ENCODE results near the gene RNF213.
"Not testable (repeated sequence)": the region's sequence is repeated elsewhere in the genome, so short reads cannot be mapped to it uniquely, and the experiment has no call there.

RNF213 gene

DNA sequence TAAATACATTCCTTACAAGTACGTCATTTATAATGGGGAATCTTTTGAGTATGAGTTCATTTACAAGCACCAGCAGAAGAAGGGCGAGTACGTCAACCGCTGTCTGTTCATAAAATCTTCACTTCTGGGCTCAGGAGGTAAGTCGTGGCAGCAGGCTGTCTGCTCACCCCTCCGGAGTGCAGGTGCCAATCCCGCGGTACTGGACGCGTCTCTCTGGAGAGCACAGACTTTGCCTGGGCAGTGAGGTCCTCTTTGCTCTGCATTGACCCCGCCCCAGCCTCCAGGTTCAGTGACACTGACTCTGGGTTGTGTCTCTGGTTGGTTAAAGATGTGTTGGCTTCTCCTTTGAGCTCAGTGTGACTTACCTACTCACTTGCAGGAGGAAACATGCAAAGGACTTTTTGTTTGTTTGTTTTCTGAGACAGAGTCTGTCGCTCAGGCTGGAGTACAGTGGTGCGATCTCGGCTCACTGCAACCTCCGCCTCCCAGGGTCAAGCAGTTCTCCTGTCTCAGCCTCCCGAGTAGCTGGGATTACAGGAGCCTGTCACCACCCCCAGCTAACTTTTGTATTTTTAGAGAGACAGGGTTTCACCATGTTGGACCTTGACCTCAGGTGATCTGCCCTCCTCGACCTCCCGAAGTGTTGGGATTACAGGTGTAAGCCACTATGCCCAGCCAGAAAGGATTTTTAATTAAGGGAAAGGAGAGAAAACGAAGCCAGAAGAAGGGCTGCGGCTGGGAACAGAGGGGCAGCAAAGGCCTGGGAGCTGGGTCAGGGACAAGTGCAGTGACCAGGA is 31.2 kb downstream of the RNF213 start:
- DNase-seq (ENCODE audit: low read depth in 4 of 4, low spot score in 1 of 4): no peak

DNA sequence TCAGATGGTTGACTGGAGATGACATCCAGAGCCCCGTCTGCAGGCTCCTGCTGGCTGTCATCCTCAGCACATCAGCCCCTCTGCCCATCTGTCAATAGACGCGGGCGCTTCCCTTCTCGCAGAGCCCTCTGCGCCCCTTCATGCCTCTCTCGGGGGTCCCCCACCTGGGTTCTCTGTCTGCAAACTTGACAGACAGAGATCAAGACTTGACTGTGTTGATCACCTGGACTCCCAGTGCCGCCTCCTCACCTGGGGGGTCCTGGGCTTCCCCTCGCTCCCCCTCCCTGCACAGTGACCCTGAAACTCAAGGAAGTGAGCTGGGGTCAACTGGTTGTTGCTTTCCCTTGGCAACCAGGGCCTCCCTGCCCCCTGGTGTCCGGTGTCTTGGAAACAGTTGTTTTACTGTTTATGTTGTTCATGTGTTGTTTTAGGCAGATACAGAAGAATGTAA is 31.9 kb downstream of the RNF213 start:
- DNase-seq (ENCODE audit: low read depth in 4 of 4, low spot score in 1 of 4): no peak

DNA sequence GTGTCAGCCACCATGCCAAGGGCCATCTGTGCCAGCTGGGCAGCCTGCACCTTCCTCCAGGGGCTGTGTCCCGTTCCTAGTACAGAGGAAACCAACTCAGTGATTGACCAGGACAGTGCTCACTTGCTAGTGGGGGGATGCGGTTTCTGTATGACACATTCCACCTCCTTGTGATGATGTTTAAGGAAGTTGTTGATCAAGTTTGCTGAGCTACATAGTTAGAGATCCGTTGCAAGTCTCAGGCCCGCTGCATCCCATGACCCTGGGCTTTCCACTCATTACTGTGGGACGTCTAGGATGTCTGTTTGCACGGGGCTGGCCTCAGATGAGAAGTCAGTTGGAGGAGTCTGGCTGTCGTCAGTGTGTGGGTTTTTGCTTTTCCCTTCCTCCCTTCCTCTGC is 33.6 kb downstream of the RNF213 start:
- DNase-seq (ENCODE audit: low read depth in 4 of 4, low spot score in 1 of 4): no peak

DNA sequence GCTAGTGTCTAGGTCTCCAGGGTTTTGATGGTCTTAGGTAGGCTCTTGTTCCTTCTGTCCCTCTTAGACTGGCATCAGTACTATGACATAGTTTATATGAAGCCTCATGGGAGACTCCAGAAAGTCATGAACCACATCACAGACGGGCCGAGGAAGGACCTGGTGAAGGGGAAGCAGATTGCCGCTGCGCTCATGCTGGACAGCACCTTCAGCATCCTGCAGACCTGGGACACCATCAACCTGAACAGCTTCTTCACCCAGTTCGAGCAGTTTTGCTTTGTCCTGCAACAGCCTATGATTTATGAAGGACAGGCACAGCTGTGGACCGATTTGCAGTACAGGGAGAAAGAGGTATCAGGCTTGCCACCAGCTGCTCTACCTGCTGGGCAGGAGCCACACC is 34.0 kb downstream of the RNF213 start:
- DNase-seq (ENCODE audit: low read depth in 4 of 4, low spot score in 1 of 4): no peak

DNA sequence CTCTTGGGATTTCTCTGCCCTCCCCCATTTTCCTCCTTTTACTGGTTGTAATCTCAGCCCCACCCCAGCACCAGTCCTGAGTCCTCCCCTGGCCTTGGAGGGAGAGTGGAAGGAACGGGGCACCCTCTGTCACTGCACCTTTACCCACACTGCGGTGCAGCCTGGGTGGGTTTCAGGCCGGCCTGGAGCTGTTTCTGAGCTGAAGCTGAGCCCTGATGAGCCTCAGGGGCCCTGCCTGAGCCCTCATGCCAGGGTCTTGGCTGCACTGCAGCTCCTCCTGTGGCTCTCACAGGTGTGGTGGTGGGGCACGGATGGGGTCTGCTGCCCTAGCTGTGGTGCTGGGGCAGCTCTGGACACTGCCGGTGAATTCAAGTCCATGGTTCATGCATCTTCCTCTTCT is 34.5 kb downstream of the RNF213 start:
- no peak for DNase-seq (ENCODE audit: low read depth in 4 of 4, low spot score in 1 of 4)

DNA sequence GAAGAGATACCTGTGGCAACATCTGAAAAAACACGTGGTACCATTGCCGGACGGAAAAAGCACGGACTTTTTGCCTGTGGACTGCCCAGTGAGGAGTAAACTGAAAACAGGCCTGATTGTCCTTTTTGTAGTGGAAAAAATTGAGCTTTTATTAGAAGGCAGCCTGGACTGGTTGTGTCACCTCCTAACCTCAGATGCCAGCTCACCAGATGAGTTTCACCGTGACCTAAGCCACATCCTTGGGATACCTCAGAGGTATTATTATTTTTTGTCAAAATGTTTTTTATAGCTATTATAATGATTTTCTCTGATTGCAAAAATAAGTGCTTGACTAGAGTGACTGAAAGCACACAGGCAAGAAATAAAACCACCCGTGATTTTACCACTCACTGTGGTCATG is 34.9 kb downstream of the RNF213 start:
- DNase-seq (ENCODE audit: low read depth in 4 of 4, low spot score in 1 of 4): no peak

DNA sequence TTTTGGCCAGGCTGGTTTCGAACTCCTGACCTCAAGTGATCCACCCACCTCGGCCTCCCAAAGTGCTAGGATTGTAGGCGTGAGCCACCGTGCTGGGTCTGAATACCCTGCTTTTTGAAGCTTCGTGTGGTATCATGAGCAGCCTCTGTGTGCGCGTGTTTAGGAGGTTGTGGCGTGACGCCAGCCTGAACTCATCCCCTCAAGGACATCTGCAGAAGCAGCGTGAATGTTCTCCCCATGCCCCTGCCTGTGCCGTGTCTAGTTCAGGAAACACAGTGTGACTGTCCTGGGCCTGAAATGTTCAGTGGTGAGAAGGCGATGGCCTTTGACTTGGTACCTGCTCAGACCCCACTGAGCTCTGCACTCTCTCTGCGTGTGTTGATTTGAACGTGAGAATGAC is 35.6 kb downstream of the RNF213 start:
- no peak for DNase-seq (ENCODE audit: low read depth in 4 of 4, low spot score in 1 of 4)

DNA sequence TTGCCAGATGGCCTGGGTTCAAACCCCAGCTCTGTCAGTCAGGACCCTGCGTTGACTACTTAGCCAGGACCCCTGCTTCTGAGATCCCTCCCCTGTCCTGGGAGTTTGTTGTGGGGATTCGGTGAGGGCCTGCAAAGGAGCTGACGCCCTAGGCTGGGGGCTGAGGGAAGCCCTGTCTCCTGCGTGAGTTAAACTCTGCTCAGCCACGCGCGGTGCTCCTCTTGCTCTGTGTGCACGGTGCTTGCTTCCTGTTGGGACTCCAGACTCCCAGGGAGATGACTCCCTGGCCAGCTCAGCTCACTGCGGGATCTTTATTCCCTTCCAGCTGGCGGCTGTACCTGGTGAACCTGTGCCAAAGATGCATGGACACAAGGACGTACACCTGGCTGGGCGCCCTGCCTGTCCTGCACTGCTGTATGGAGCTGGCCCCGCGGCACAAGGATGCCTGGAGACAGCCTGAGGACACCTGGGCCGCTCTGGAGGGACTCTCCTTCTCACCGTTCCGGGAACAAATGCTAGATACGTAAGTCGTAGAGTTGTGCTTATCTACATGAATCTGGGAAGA is 37.4 kb downstream of the RNF213 start:
- no peak for DNase-seq (ENCODE audit: low read depth in 4 of 4, low spot score in 1 of 4)

DNA sequence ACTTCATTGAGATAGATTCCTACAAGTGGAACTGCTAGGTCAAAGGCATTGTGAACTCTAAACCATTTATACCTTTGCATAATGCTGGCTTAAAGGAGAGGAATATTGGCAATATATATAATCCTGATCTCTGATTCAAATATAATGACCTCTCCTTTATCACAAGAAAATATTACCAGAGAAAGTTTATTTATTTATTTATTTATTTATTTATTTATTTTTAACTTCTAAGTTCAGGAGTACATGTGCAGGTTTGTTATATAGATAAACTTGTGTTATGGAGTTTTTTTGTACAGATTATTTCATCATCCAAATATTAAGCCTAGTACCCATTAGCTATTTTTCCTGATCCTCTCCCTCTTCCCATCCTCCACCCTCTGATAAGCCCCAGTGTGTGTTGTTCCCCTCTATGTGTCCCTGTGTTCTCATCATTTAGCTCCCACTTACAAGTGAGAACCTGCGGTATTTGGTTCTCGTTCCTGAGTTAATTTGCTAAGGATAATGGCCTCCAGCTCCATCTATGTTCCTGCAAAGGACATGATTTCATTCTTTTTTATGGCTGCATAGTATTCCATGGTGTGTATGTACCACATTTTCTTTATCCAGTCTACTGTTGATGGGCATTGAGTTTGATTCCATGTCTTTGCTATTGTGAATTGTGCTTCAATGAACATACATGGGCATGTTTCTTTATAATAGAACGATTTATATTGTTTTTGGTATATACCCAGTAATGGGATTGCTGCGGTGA is 38.9 kb downstream of the RNF213 start:
- not testable (repeated sequence) for DNase-seq (ENCODE audit: low read depth in 4 of 4, low spot score in 1 of 4)

DNA sequence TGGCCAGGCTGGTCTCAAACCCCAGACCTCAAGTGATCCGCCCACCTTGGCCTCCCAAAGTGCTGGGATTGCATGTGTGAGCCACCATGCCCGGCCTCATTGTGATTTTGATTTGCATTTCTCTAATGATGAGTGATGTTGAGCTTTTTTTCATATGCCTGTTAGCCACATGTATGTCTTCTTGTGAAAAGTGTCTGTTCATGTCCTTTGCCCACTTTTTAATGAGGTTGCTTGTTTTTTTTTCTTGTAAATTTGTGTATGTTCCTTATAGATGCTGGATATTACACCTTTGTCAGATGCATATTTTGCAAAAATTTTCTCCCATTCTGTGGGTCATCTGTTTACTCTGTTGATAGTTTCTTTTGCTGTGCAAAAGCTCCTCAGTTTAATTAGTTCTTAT is 40.1 kb downstream of the RNF213 start:
- DNase-seq (ENCODE audit: low read depth in 4 of 4, low spot score in 1 of 4): not testable (repeated sequence)

DNA sequence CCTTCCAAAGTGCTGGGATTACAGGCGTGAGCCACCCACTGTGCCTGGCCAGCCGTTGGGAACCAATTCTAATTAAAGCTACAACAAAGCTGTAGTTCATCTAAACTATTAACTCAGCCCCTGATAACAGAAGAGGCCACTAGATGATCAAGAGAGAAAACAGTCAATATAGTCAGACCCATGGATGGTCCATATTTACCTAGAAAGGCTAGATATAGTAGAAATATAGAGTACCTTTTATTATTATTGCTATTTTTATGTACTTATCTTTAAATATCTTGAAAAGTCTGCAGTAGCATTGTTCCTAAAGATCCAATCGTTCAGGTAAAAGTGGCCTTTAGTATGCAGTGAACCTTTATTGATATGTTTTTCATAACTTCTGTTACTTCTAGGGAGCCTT is 43.2 kb downstream of the RNF213 start:
- no peak for DNase-seq (ENCODE audit: low read depth in 4 of 4, low spot score in 1 of 4)

DNA sequence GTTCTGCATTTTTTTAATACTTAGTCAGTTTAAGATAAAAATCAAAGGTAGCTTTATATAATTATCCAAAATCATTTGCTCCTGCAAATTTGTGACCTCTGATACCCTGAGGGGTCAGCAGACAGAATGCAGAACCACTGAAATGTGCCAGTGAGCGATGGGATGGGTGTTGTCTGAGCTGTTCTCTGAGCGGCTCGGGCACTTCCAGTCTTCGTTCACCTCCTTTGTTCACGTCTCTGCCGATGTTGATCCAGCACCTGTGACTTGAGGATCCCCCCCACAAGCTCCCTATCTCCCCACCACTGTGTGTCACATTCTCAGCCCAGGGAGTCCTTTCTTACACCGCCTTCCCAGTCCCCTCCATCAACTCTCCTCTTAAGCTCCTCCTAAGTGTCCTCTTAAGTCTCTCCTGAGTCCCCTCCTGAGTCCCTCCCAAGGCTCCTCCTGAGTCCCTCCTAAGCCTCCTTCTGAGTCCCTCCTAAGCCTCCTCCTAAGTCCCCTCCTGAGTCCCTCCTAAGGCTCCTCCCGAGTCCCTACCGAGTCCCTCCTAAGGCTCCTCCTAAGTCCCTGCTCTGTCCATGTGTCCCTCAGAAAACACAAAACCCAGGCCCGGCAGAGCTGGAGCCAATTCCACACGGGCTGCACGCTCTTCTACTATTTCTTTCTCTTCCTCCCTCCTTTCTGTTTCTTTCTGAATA is 47.5 kb downstream of the RNF213 start:
- DNase-seq (ENCODE audit: low read depth in 4 of 4, low spot score in 1 of 4): no peak

DNA sequence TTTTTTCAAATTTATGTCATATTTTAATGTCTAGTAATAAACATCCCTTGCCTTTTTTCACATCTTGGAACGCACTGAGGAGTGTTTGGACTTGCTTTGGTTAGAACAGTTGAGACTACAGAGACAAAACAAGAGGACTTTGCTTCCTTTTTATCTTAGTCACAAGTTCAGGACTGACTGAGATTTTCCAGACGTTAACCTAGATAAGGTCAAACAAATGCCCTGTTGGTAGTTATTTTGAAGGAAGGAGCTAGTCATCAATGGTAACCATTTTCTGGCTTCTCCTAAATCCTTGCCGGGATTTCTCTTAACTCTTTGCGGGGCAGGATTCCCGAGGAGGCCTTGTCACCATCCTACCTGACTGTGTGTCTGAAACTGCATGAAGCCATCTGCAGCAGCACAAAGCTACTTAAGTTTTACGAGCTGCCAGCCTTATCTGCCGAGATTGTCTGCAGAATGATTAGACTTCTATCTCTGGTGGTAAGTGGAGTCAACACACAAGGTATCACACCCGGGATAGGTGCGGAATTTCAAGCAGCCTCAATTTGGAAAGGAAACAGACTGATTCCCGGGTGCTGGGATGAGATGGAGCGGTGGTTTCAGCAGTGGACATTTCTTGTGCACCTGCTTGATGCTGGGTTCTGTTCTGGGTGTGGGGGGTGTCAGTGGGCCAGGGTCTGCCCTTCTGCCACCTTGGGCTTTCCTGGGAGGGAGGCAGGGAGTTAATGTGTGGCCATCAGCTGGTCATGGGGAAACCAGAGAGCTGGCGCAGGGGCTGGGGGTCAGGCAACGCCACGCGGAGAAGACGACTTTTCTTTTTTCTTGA is 48.3 kb downstream of the RNF213 start:
- no peak for DNase-seq (ENCODE audit: low read depth in 4 of 4, low spot score in 1 of 4)

DNA sequence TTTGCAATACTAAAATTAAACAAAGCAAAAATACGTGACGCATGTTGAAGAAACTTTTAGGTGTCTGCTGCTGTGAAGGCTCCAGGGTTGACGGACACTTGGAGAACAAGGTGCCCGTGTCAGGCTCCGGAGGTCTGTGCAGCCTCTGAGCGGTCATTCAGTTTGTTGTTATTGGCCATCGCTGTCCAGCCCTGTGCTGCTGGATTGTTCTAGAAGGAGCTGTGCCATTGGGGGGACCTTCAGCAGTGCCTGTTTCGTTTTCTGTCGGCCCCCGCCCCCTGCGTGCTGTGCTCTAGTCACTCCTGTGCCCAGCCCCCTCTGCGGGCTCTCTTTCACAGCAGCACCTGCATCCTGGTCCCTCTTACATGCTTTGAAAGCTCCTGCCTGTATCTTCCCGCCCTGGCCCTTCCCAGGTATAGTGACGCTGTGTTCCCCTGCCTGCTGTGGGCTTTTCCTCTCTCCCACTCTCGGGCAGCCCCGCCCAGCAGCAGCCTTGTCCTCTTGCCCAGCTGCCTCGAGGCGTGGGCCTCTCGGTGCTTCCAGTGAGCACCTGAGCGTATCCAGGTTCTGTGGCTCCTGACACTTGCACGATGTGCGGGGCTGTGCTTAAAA is 50.7 kb downstream of the RNF213 start:
- DNase-seq (ENCODE audit: low read depth in 4 of 4, low spot score in 1 of 4): no peak

DNA sequence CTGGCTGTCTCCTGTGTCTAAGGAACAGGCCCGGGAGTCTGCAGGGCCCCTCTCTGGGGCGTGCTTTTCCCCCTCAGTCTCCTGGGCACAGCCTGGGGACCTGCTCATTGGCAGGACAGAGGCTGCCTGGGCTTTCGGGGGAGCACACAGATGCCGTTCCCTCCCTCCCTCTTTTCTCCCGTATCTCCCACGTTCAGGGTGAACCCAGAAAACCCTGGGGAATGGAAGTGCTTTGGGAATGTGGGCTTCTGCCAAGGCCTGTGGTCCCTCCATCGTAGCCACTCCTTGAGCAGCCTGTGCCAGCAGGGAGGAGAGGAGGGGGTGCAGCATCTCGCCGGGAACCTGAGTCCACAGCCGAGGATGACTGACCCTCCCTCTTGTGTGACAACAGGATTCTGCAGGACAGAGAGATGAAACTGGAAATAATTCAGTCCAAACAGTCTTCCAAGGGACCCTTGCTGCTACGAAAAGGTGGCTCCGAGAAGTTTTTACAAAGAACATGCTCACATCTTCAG is 52.0 kb downstream of the RNF213 start:
- no peak for DNase-seq (ENCODE audit: low read depth in 4 of 4, low spot score in 1 of 4)

DNA sequence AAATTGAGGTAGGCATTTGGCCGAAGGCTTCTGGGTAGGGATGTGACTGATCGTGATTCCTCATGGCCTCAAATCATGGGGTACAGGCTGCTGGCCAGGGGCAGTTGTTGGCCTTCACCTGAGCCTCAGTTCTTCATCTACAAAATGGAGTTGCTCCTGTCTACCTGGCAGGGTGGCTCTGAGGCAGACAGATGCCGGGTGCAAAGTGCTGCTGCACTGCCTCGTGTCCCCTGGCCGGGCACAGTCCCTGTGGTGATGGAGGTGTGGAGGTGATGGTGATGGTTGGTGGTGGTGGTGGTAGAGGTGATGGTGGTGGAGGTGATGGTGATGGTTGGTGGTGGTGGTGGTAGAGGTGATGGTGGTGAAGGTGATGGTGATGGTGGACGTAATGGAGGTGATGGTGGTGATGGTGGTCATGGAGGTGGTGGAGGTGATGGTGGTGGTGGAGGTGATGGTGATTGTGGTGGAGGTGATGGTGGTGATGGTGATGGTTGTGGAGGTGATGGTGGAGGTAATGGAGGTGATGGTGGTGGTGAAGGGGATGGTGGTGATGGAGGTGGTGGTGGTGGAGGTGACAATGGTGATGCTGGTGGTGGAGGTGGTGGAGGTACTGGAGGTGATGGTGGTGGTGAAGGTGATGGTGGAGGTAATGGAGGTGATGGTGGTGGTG is 52.6 kb downstream of the RNF213 start:
- no peak for DNase-seq (ENCODE audit: low read depth in 4 of 4, low spot score in 1 of 4)

DNA sequence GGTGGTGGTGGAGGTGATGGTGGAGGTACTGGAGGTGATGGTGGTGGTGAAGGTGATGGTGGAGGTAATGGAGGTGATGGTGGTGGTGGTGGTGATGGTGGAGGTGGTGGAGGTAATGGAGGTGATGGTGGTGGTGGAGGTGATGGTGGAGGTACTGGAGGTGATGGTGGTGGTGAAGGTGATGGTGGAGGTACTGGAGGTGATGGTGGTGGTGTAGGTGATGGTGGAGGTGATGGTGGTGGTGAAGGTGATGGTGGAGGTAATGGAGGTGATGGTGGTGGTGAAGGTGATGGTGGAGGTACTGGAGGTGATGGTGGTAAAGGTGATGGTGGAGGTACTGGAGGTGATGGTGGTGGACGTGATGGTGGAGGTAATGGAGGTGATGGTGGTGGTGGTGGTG is 53.3 kb downstream of the RNF213 start:
- DNase-seq (ENCODE audit: low read depth in 4 of 4, low spot score in 1 of 4): not testable (repeated sequence)

DNA sequence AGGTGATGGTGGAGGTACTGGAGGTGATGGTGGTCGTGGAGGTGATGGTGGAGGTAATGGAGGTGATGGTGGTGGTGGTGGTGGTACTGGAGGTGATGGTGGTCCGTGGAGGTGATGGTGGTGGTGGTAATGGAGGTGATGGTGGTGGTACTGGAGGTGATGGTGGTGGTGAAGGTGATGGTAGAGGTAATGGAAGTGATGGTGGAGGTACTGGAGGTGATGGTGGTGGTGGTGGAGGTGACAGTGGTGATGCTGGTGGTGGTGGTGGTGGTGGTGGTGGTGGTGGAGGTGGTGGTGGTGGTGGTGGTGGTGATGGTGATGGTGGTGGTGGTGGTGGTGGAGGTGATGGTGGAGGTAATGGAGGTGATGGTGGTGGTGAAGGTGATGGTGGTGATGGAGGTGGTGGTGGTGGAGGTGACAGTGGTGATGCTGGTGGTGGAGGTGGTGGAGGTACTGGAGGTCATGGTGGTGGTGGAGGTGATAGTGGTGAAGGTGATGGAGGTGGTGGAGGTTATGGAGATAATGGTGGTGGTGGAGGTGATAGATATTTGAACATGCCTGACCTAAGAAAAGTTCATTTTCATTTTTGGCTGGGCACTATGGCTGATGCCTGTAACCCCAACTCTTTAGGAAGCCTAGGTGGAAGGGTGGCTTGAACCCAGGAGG is 55.0 kb downstream of the RNF213 start:
- DNase-seq (ENCODE audit: low read depth in 4 of 4, low spot score in 1 of 4): no peak

DNA sequence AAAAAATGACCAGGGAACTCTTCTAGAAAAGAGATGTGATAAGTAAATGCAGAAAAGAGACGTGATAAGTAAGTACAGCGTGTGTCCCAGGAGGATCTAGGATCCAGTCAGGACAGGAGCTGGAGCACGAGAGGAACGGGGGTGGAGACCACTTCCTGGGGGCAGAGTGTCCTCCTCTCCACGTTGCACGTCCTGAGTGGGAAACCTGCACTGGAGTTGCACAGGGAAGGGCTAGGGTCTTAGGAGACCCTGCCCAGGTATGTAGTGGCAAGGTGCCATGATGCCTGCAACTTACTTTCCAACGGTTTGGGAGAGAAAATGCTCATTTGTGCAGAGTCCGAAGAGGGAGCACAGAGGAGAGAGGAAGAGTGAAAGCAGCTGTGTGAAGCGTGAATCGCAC is 55.8 kb downstream of the RNF213 start:
- no peak for DNase-seq (ENCODE audit: low read depth in 4 of 4, low spot score in 1 of 4)

All from stimulated activated CD4-positive, alpha-beta T cell treated with anti-CD3 and anti-CD28 coated beads, Interleukin-1b, Interleukin-23, amount 100 ng/mL, for 24 hours (primary cell).